ENCODE measurements around the gene CNR2.

CNR2 gene

DNA sequence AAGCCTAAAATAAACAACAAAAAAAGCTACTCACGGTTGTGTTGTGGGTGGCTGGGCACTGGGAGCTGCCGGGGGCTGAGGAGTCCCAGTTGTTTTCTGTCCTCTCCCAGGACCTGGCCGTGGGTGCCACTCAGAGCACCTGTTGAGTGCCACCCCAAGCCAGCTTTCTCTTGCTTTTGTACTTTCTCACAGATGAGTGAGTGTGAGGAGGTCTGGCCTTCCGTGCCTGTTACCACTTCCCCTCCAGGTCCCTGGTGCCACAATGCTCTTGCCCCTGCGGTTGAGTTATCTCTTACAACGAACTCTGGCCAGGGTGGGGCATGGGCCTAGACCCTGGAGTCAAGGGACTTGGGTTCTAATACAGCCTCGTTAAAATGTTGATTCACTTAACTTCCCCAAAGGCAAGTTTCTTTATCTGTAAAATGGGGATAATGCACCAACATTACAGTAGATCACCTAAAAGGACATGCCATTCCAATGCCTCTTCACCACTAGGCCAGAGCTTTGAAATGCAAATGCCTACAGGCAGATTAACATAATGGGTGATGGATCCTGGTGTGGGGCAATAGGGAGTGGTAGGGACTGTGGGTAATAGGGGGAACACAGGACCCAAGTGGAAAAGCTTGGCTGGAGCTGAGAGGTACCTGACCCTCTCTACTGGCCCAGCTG is at the start of gene CNR2:
Gene CNR2, minus strand, starts transcription at position 151 of the 669 bp plus-strand sequence. CDS start 37,745 bp downstream, outside the sequence.
- H3K4me3 ChIP-seq (ENCODE audit: low read depth, low read length), result peak within 1 kb of the TSS; percentile 75
- TF ChIP-seq, protein P1, sequence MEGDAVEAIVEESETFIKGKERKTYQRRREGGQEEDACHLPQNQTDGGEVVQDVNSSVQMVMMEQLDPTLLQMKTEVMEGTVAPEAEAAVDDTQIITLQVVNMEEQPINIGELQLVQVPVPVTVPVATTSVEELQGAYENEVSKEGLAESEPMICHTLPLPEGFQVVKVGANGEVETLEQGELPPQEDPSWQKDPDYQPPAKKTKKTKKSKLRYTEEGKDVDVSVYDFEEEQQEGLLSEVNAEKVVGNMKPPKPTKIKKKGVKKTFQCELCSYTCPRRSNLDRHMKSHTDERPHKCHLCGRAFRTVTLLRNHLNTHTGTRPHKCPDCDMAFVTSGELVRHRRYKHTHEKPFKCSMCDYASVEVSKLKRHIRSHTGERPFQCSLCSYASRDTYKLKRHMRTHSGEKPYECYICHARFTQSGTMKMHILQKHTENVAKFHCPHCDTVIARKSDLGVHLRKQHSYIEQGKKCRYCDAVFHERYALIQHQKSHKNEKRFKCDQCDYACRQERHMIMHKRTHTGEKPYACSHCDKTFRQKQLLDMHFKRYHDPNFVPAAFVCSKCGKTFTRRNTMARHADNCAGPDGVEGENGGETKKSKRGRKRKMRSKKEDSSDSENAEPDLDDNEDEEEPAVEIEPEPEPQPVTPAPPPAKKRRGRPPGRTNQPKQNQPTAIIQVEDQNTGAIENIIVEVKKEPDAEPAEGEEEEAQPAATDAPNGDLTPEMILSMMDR (IDR thresholded peaks at IDR 0.05; ENCODE audit: insufficient read depth, low read depth, low read length, missing control alignments), result no peak
- peak; percentile 83 for DNase-seq (ENCODE audit: low read depth)

DNA sequence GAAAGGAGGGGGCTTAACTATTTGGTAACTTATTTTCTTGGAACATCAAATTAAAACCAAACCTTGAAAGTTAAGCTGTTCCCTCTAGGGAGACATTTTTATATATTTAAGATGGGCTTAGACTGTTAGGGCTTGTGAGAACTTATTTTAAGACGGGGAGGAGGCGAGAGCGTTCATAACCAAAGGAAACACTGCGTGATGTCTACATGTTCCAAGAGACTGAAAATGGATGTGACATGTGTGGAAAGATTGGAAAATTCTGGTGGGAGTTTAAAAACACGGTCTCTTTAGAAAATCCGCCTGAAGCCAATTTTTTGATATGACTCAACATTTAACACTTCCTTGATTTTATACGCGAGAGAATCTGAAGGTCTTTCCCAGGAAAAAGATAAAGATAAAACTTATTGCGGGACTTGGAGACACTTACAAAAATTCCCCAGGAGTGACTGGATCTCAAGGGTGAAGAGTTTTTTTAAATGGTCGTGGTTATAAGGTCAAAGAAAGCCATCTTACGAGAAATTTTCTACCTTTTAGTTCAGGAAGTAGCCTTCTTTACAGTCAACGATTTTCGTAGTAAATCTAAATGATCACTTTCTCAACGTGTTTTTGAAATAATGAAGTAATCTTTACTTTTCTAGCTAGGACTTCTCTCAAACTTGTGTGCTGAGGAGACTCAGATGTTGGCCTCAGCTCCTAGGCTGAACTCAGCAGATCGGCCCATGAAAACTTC is 47.3 kb upstream of the CNR2 start:
- peak; percentile 28 for DNase-seq (ENCODE audit: low read depth)
- TF ChIP-seq, protein P1 (IDR thresholded peaks at IDR 0.05; ENCODE audit: insufficient read depth, low read depth, low read length, missing control alignments), result no peak

DNA sequence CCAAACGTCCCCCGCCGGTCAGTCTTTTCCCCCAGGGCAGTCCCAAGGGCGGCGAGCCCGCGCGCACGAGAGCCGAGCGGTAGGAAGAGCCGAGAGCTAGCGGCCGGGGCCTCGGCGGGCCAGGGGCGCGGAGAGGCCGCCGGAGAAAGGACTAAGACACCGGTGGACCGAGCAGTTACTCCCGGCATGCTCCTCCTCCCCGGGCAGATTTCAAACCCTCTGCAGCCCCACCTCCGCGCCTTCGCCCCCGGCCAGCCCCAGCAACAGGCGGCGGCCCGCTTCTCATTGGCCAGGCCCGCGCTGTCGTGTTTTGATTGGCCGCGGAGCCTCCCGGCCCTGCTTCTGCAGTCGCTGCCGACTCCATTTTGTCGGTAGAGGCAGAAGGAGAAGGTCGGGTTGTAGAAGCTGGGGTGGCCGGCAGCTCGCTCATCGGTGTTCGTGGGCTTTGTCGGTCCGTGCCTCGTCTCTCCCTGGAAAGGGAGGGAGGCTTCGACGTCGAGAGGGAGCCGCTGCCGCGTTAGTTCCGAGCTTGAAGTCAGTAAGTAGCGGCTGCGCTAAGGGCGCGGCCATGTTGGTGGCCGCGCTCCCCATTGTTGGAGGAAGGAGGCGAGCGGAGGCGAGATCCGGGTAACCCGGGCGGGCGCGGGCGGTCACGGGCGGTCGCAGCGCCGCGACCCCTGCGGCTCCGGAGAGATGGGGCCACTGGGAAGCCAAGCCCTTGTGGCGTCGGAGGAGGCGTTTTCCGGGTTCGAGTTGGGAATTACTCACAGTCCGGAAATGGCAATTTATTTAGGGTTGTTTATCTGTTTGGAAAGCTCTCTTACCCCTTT is 46.5 kb upstream of the CNR2 start, which contains the start of gene PNRC2:
Gene PNRC2, plus strand, starts transcription at position 368 of the 830 bp plus-strand sequence. CDS start 1,630 bp downstream, outside the sequence.
- peak within 1 kb of the TSS; percentile 99 for H3K4me3 ChIP-seq (ENCODE audit: low read depth, low read length)
- DNase-seq (ENCODE audit: low read depth), result peak; percentile 98
- TF ChIP-seq, protein P1 (IDR thresholded peaks at IDR 0.05; ENCODE audit: insufficient read depth, low read depth, low read length, missing control alignments), result no peak

More for the DNA sequence above, 47.3 kb upstream of the CNR2 start:
- peak overlapping the region; percentile 99 for H3K4me3 ChIP-seq (ENCODE audit: low read depth, low read length)

DNA sequence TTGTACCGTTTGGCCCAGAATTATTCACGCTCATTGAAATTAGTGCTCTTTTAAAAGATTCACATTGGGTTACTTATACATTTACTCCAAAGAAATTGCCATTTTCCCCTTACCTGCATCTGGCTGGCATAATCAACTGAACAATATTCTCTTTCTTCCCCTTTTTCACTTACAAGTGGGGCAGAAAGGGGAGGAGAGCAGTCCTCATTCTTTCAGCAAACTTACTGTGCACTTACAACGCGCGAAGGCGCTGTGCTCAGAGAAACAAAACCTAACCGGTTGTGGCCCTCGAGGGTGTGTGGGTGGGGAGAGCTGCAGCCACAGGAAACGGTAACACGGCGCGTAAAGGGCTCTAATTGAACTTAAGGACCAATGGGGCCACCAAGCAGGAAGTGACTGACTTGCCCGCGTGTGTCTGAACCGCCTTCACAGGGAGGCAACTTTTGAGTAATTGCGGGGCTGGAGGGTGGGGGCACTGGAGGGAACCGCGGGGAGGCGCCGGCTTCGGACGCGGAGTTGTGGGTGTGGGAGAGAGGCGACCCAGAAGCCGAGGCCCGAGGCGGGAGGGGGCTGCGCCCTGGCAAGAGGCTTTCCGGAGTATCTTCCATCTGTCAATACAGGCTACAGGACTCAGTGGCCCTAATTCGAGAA is 45.8 kb upstream of the CNR2 start:
- peak overlapping the region; percentile 99 for H3K4me3 ChIP-seq (ENCODE audit: low read depth, low read length)
- DNase-seq (ENCODE audit: low read depth), result peak; percentile 99
- TF ChIP-seq, protein P1 (IDR thresholded peaks at IDR 0.05; ENCODE audit: insufficient read depth, low read depth, low read length, missing control alignments), result peak; percentile 25

DNA sequence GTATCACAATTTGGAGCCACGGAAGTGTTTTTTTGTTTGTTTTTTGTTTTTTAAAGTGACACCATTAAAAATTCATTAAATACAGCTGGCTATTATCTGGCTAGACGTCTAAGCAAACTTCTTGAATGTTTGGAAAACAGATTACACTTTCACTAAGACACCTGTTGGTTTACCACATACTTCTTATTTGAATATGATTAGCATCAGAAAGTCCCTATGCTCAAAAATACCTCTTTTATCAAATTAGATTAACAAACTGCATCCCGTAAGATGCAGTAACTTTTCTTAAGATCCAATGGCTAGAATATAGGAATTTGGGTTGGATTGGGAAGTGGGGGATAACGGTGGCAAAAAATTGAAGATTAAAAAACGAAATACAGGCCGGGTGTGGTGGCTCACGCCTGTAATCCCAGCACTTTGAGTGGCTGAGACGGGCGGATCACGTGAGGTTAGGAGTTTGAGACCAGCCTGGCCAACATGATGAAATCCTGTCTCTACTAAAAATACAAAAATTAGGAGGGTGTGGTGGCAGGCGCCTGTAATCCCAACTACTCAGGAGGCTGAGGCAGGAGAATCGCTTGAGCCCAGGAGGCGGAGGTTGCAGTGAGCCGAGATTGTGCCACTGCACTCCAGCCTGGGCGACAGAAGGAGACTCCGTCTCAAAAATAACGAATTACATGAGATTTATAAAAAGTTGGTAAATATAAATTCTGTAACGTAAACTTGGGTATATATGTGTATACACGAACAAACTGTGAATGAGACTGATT is 45.1 kb upstream of the CNR2 start:
- DNase-seq (ENCODE audit: low read depth), result peak; percentile 59
- peak overlapping the region; percentile 99 for H3K4me3 ChIP-seq (ENCODE audit: low read depth, low read length)

DNA sequence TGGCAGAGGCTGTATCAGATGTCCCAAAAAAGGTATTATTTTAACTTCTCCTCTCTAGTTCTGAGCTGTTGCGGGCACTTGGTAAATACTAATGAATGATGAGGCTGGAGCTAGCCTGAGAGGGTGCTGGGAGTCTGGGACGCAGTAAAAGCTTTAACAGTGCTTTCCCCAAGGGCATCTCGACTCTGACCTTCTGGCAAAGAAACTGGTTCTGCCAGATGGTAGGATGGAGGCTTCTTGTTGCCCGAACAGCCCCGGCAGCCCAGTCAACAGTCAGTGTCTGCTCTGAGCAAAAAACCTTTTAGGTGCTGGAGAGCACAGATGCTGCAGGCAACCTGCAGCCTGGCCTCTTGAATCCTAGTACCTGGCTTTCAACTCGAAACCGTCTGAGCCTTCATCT is 43.9 kb upstream of the CNR2 start:
- H3K4me3 ChIP-seq (ENCODE audit: low read depth, low read length), result no peak overlapping the region
- TF ChIP-seq, protein P1 (IDR thresholded peaks at IDR 0.05; ENCODE audit: insufficient read depth, low read depth, low read length, missing control alignments), result no peak
- no peak for DNase-seq (ENCODE audit: low read depth)
